Measurements from ENCODE around the gene HP.

HP gene

DNA sequence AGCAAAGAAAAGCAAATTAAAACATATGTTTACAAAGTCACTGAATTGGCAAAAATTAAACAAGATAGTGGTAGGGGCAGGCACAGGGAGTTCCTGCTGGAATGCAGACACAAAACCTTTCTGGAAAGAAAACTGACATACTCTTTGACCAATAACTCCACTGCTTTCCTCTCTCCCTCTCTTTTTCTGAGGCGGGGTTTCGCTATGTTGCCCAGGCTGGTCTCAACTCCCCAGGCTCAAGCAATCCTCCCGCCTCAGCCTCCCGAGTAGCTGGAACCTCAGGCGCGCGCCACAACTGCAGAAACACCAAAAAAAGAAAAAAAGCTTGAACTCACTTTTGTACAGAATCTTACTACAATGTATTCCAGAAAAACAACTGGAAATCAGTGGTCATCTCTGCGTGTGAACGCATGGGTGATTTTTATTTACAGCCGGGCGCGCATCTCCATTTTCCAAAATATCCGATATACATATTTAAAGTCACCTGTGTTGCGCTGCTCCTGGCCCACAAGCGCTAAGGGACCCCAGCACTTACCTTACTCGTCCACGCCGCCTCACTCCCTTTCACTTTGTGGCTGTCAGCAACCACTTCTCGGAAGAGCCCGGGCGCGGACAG is 38.6 kb downstream of the HP start:
- DNase-seq = no peak

DNA sequence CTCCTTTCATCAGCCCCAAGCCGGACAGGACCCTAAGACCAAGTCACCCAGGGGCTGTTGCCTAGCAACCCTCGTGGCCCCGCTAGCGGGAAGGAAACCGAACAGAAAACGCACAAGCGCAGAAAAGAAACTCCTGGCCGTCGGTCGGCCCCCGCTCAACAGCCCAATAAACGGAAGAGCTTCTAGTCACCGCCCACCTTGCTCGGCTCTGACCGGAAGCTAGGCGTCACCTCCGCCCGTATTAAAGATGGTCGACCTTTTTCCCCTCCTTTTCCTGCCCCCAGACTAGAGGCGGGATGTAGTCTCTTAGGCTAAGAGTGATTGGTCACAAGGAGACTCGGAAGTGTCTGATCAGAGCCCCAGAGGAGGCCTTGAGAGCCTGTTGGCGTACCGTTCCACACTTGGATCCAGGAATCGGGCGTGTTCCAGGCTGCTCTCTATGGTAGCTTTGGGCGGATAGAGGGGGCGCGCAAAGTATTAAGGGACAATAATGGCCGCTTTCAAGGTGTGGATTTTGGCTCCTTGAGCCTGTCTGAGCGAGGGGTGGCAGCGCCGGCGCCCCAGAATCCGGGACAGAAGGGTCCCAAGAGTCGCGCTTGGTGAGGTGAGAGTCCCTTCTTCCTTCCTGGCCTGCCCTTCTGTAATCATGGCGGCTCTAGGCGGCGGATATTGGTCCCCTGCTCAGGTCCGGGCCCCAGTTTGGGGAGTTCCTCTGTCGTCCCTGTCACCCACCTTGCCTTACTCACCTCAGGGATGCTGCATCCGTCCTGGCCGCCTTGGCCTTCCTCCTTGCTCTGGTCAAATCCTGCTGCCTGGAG is 39.4 kb downstream of the HP start, which contains the start of the genes DHX38 and TXNL4B:
Gene DHX38, plus strand, starts transcription at position 400 of the 818 bp plus-strand sequence. CDS start 2,311 bp downstream, outside the sequence.
Gene TXNL4B, minus strand, starts transcription at position 173 of the 818 bp plus-strand sequence. CDS start 2,871 bp downstream, outside the sequence.
- DNase-seq = peak; percentile 91

DNA sequence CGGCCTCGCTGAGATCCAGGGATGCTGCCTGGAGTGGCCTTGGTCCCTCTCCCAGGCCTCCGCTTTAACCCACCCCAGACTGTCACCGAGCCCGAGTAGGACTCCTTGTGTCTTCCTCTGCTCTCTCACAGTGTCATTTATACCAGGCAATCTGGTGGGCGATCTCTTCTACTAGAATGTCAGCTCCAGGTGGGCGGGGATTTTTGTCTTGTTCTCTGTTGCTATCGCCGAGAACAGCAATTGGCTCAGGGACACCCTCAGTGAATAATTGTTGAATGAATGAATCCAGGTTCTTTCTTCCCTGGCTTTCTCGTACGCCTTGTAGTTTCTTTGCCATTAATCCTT is 39.9 kb downstream of the HP start:
- peak; percentile 63 for DNase-seq

DNA sequence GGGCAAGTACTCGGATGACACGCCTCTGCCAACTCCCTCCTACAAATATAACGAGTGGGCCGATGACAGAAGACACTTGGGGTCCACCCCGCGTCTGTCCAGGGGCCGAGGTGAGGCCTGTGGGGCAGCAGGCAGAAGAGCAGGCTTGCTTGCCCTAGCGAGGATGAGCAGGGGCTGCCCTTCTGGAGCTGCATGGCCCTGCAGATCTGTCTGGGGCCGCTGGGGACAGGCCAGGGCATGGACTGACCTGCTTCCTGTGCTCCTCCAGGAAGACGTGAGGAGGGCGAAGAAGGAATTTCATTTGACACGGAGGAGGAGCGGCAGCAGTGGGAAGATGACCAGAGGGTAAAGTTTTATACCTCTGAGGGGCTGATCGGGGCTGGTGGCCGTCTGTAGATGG is 44.6 kb downstream of the HP start:
- no peak for DNase-seq

DNA sequence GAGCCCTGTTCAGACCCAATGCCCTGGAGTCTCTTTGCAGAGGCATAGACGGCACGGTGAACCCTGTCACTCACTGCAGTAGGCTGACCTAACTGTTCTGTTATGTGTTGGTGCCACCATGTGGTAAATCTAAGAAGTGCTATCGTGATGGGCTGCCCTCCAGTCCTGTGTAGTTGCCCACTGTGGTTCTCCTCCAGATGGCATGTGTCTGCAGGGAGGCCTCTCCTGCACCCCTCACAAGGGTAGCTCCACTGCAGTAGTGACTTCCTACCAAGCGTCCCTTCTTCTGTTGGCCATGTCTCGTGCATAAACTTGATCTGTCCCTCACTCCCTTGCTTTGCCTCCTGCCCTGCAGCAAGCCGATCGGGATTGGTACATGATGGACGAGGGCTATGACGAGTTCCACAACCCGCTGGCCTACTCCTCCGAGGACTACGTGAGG is 45.1 kb downstream of the HP start:
- peak; percentile 31 for DNase-seq

DNA sequence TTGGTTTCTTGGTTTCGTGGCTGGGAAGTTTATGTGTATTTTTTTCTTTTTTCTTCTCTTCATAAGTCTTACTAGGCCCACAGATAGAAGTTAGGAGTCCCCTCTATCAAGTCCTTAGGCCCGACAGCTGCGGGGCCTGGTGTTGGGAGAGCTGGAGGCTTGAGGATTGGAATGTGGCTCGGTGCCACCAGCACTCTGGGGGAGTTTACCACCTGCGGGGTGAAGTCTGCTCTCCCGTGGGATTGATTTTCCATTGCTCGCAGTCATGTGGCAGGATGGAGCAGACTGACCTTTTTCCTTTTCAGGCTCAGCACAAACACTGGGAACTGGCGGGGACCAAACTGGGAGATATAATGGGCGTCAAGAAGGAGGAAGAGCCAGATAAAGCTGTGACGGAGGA is 46.9 kb downstream of the HP start:
- DNase-seq = no peak

DNA sequence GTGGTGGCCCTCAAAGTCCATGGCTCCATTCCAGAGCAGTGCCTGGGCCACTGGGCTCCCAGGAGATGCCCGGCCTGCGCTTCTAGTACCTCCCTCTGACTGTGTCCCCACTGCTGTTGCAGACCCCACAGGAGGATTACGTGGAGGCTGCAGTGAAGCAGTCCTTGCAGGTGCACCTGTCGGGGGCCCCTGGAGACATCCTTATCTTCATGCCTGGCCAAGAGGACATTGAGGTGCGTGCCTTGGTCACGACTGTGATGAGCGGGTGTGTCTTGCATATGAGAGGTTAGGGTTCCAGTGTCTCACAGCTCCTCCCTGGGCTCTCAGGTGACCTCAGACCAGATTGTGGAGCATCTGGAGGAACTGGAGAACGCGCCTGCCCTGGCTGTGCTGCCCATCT is 50.6 kb downstream of the HP start:
- no peak for DNase-seq

DNA sequence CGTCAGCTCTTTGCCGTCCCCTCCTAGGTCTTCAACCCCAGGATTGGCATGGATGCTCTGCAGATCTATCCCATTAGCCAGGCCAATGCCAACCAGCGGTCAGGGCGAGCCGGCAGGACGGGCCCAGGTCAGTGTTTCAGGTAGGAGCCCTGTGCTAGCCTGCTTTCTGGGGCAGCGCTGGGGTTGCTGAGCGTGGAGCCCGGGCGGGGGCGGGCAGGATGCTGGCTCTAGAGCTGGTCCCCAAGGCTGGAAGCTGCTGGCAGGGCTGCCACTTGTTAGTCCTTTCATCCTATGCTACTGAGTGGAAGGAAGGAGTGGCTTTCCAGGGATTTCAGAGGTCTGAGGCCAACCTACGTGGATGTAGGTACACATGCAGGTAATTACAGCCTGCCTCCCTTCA is 51.7 kb downstream of the HP start:
- DNase-seq = no peak

DNA sequence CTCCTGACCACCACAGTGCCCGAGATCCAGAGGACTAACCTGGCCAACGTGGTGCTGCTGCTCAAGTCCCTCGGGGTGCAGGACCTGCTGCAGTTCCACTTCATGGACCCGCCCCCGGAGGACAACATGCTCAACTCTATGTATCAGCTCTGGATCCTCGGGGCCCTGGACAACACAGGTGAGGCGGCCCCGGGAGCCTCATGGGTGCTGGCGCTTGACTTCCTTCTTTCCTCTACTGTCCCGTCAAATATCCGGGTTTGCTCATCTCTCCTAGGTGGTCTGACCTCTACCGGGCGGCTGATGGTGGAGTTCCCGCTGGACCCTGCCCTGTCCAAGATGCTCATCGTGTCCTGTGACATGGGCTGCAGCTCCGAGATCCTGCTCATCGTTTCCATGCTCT is 53.1 kb downstream of the HP start:
- DNase-seq = no peak

DNA sequence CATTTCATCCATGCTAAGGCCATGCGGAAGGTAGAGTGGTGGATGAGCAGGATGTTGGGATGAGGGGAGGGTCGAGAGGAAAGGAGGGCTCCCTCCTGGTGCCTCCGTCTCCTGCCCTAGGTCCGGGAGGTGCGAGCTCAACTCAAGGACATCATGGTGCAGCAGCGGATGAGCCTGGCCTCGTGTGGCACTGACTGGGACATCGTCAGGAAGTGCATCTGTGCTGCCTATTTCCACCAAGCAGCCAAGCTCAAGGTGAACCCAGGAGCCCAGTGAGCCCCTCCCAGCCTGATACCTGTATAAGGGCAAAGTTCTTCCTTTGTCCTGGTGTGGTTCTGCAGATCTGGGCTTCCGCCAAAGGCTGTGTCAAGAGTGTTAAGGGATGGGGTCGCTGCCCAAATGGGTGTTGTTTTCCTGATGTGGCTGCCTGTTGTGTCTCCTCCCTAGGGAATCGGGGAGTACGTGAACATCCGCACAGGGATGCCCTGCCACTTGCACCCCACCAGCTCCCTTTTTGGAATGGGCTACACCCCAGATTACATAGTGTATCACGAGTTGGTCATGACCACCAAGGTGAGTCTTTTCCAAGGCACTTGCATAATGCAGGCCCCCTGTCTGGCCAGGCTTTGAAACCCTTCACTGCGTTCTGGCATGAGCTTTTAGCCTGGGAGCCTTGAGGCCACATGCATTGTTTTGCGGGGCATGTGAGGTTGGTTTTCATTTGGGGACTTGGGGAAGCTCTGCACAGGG is 54.2 kb downstream of the HP start:
- DNase-seq = no peak

DNA sequence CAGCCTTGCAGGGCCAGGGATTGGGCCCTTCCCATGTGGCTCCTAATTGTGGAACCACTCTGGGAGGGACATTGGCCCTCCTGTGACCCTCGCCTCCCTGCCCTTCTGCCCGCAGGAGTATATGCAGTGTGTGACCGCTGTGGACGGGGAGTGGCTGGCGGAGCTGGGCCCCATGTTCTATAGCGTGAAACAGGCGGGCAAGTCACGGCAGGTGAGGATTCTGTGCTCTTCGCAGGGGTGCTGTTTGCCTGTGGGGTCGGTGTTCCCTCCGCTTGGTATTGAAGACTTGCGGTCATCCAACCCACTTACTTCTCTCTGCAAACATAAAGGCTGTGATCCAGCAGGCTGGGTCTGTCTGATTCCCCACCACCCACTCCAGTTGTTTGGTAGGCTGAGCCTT is 55.0 kb downstream of the HP start:
- no peak for DNase-seq

DNA sequence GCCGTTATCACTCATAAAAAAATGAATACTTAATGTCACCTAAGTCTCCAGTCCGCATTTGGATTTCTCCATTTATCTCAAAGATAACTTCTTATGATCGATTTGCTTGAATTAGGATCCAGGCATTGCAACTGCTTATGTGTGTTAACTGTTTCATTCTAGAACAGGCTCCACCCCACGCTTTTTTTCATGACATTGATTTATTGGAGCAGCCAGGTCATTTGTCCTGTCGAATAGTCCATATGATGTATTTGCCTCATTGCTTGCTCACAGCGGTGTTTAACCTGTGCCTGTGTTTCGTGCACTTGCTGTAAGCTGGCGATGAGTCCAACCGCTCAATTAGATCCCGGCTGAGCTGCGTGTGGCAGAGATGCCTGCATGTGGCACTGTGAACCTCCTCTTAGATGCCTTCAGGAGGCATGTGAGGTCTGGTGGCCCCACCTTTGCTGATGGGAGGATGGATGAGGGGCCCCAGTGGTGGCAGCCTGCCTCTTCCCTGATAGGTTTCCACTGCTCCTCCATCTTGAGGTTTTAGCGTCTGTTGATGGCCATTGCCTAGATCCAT is 55.7 kb downstream of the HP start:
- DNase-seq = no peak

All from activated naive CD4-positive, alpha-beta T cell treated with Interleukin-2 at 50 U/mL for 16 hours (primary cell).